ENCODE results near the gene MTRF1L.
"Not testable (repeated sequence)": the region's sequence is repeated elsewhere in the genome, so short reads cannot be mapped to it uniquely, and the experiment has no call there.

MTRF1L gene

DNA sequence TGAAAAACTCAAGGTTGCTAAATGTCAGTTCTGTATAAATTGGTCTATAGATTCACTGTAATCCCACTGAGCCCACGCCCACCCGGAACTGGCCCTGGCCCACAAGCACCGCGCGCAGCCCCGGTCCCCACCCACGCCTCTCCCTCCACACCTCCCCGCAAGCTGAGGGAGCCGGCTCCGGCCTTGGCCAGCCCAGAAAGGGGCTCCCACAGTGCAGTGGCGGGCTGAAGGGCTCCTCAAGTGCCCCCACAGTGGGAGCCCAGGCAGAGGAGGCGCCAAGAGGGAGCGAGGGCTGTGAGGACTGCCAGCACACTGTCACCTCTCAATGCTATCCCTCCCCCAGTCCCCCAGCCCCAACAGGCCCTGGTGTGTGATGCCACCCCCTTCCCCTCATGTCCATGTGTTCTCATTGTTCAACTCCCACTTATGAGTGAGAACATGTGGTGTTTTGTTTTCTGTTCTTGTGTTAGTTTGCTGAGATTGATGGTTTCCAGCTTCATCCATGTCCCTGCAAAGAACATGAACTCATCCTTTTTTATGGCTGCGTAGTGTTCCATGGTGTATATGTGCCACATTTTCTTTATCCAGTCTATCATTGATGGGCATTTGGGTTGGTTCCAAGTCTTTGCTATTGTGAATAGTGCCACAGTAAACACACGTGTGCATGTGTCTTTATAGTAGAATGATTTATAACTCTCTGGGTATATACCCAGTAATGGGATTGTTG is 36.2 kb downstream of the MTRF1L start:
- DNase-seq, result not testable (repeated sequence)

DNA sequence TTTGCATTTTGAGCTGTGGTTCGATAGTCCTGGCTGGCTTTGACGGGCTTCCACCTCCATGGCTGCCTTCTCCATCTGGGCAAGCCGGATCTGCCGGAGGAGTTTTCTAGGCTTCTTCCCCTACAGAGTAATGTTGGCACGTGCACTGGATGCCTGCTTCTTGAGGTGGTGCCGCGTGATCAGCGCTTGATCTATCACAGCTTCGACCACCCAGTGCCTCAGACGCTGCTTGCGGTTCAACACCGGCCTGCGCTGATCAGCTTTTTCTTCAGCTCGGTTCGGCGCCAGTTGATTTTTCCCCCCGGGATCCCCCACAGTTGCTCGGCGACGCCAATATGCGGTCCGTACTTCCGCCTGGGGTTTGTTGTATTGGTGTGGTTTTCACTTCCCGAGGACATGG is 43.2 kb downstream of the MTRF1L start:
- no peak for DNase-seq

DNA sequence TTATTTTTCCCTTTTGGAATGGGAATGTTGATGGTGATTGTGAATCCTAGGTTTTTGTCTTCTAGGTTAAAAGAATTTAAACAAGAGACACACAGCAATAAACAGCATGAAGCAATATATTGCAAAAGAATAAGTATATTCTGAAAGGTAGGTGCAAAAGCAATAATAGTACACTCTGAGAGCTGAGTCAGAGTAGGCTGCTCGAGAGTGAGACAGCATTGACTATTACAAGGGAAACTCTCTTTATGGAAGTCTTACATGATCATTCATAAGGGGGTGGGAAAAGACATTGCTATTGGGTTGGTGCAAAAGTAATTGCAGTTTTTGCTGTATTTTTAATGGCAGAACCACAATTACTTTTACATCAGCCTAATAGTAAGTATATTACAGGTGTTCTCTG is 44.7 kb downstream of the MTRF1L start:
- DNase-seq, result no peak

DNA sequence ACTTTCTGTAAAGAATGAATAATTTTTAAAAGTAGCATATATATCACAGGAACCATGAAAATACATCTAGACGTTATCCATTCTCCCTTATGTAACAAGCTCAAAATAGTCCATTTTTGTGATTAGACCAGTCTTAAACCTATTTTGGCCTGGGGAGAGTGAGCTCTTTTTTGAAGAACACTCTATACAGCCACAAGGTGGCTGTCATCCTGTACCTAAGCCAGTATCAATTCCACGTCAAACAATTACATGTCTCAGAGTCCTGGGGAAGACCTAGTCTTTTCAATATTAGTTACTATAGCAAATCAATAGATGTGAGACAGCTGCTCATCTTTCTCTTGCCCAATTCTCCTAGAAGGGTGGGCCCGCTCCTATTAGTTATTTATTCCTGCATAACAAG is 48.1 kb downstream of the MTRF1L start:
- DNase-seq, result no peak

DNA sequence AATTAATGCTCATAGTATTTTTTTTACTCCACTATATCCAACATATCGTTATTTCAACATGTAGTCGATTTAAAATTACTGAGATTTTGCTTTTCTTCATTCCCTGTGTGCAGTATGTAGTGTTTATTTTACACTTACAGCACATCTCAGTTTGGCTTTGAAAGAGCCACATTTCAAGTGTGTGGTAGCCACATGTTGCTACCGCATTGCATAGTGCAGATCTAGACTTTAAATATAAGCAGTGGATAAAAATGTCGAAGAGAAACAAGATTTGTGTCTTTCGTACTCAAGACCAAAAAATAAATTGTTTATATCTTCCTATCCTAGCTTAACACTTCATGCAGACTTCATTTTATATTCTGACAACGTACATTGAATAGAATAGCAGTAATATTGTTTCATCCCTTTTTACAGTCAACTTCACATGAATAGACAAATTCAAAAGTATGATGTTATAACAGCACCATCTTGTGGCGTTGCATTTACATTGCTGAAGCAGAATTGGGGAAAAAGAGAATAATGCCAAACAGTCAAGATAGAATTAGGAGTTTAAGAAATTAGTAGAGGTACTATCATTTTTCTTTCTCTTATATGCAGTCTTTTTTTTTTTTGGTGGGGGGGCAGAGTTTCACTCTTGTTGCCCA is 49.5 kb downstream of the MTRF1L start:
- no peak for DNase-seq

DNA sequence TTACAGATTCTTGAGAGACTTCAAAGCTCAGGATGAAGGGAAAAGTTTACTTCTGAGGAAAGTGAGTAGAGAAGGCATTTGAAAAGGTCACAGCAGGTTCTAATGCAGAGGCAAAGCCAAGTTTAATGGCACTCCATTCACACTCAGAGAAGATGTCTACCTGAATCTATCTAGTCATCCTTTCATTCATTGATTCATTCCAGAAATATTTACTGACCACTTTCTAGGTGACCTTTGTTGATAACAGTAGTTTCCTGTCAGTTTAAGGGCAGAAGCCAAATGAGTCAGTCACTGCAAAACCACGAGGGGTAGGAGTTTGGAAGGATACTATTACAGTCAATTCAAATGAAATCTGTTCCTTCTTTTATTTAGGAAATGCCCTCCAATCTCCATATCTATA is 50.5 kb downstream of the MTRF1L start:
- no peak for DNase-seq

DNA sequence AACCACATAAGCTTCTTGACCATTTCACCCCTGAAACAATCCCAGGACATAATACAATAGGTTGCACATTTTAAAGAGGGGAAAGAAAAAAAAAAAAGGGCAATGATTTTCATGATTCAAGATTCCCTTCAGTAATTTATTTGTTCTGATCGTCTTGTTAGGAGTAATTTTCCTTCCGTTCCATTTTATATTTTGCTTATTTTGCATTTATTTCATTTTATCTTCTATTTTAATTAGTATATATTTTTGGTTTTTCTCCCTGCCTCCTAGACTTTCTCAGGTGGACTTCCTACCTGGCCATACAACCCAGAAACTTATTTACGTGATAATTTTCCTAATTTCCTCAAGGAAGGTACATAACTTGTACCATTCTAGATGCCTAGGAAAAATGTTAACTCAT is 52.3 kb downstream of the MTRF1L start:
- DNase-seq, result no peak

DNA sequence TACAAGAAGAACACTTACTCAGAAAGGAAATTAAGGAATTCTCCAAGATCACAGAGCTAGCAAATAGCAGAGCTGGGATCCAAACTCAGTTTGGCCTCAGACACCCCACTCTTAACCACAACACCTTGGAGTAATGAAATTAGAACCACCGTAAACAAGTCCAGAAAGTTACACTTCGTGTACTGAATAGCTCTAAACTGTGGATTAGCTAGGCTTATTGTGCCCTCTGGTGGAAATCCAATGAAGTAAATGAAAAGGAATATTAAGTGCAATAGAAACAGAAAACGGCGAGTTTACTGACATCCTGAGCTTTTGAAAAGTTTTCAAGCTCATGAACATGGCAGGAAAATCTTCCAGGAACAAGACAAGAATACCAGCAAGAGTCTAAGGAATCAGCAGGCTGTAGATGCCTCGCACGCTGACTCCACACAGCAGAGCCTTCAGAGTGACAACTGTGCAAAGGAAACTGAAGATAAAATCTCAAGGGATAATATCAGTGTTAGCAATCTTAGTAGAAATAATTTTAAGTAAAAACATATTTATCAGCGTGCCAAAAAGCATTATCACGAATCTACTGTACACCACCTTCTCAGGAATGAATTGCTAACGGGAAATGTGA is 54.2 kb downstream of the MTRF1L start:
- DNase-seq, result peak; percentile 50

DNA sequence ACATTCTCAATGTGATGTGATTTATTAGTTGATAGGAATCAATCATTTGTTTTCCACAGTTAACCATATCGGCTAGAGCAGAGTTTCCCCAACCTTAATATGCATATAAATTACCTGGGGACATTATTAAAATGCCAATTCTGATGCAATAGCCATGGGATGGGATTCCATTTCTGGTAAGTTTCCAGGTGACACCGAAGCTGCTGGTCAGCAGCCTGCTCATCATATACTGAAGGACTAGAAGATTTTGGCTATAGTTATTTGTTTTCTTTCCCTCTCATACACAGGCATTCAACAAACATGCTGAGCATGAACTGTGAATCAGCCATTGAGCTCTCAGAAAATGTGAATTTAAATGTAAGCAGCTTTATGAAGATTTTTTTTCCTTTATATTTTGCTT is 55.5 kb downstream of the MTRF1L start:
- DNase-seq, result no peak

DNA sequence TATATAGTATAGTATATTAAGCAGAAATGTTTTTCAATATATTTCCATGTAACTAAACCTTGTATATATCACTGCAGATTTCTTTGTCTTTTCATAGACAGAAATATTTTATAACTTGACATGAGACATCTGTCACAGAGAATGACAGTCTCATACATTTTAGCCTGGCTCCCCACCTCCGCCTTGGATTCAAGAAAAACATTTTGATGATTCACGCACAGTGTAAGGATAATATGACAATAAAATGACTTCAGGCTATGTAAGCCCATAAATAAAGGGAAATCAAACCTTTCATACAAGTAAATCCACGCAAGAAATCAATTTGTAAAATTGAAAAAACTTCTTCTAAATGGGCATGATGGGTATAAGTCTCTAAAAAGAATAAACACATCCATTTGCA is 56.0 kb downstream of the MTRF1L start:
- DNase-seq, result no peak

DNA sequence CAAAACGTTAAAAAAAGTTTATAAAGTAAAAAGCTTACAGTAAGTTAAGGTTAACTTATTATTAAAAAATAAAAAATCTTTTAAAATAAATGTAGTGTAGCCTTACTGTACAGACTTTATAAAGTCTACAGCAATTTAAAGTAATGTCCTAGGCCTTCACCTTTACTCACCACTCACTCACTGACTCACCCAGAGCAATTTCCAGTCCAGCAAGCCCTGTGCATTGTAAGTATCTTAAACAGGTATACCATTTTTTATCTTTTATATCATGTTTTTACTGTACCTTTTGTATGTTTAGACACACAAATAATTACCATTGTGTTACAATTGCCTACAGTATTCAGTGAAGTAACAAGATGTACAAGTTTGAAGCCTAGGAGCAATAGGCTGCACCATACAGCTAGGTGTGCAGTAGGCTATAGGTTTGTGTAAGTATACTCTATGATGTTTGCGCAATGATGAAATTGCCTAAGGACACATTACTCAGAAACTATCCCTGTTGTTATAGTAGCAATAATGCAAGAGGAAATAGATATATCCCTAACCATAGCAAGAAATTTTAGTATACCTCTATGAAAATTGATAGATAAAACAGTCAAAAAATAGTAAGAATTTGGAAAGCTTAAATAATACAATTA is 59.1 kb downstream of the MTRF1L start:
- no peak for DNase-seq

DNA sequence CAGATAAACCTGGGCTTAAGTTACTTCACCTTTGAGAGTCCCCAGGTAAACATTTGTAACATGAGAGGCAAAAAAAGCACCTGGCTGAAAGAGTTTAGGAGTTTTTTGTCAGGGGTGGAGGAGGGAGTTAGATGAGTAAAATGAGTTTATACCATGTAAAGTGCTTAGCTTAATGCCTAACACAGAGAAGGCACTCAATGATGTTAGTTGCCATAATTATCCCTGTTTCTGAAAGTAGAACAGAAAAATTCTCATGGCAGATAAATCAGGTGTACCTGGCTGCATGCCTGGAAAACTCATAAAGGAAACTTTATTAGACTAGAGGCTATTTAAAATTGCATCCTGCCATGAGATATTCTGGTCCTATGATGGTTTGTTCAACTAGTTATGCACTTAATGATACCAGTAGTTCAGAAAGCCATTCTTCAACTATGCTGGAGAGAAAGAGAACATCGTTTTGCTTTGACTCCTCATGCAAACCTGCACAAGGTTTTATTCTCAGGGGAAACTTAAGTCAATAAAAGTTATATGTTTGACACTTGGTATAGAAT is 60.1 kb downstream of the MTRF1L start:
- DNase-seq, result no peak

DNA sequence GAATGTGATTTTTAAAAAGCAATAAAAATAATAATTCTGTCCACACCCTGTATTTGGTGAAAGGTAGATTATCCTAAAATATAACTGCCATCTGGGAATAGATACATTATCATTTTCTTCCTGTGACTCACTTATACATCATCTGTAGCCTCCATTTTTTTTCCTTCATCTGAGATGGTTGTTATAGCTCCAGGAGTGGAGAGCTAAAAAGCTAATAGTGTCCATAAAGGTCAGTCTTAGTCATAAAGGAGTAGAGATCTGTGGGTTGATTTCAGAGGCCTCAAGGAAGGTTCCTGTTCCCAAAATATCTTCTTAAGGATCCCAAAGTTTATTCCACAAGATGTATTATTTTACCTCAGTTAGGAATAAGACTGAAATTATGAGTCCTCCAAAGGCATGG is 60.8 kb downstream of the MTRF1L start:
- no peak for DNase-seq

Data from activated CD4-positive, alpha-beta T cell treated with anti-CD3 and anti-CD28 coated beads, Interleukin-2, Interleukin-6, amounts not matched to agents 100 ng/mL and 50 ng/mL, durations not matched to agents 16 hours and 8 hours (primary cell).